ENCODE results near the gene TRIM71. TPM values are rescaled to one million over a fixed set of nuclear protein-coding genes. Genes with fewer than 3 reads are reported as not detected.

The TRIM71 gene
- total RNA-seq, 1 donor from 2014 or later = not detected

- H3K4me1 Mint-ChIP-seq (ENCODE audit: unreplicated experiment) = peaks cover 10% of the 10 kb centered on the region
- H3K9me3 Mint-ChIP-seq (ENCODE audit: unreplicated experiment) = no peaks in the 10 kb centered on the region
- no peaks in the 10 kb centered on the region for H3K36me3 Mint-ChIP-seq (ENCODE audit: unreplicated experiment)
- no peak overlapping the region for H3K4me3 Mint-ChIP-seq (ENCODE audit: unreplicated experiment)
- no peak for DNase-seq (ENCODE audit: extremely low spot score, unreplicated experiment)
- no peak overlapping the region for H3K27ac Mint-ChIP-seq (ENCODE audit: unreplicated experiment)
- TF ChIP-seq, protein P1, sequence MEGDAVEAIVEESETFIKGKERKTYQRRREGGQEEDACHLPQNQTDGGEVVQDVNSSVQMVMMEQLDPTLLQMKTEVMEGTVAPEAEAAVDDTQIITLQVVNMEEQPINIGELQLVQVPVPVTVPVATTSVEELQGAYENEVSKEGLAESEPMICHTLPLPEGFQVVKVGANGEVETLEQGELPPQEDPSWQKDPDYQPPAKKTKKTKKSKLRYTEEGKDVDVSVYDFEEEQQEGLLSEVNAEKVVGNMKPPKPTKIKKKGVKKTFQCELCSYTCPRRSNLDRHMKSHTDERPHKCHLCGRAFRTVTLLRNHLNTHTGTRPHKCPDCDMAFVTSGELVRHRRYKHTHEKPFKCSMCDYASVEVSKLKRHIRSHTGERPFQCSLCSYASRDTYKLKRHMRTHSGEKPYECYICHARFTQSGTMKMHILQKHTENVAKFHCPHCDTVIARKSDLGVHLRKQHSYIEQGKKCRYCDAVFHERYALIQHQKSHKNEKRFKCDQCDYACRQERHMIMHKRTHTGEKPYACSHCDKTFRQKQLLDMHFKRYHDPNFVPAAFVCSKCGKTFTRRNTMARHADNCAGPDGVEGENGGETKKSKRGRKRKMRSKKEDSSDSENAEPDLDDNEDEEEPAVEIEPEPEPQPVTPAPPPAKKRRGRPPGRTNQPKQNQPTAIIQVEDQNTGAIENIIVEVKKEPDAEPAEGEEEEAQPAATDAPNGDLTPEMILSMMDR (IDR thresholded peaks at IDR 0.05) = no peak
- no peaks in the 10 kb centered on the region for H3K27me3 Mint-ChIP-seq (ENCODE audit: unreplicated experiment)
These were observed 47.6 kb downstream of the TRIM71 start for GRCh38 chr3:32865383-32865782.

DNA sequence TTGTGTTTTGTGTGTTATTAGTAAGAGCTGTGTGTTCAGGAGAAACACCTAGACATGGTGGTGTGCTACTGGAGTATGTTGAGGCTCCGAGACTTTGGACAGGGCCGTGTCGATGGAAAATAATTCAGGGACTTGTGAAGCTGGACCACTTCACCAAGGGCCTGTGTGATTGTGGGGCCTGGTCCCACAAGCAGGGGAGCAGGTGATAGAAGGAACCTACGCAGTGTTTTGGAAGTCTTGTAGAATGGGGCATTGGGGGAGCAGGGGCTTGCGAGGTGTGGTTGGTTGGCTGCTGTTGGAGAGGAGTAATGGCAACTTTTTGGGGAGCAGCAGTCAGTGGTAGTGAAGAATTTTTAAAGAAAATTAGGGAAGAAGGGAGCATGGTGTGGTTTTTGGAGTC lies 48.7 kb downstream of the TRIM71 start:
- H3K4me1 Mint-ChIP-seq (ENCODE audit: unreplicated experiment) = peaks cover 10% of the 10 kb centered on the region
- H3K27ac Mint-ChIP-seq (ENCODE audit: unreplicated experiment) = no peak overlapping the region
- TF ChIP-seq, protein P1 (IDR thresholded peaks at IDR 0.05) = no peak
- no peaks in the 10 kb centered on the region for H3K36me3 Mint-ChIP-seq (ENCODE audit: unreplicated experiment)
- no peak for DNase-seq (ENCODE audit: extremely low spot score, unreplicated experiment)
- H3K9me3 Mint-ChIP-seq (ENCODE audit: unreplicated experiment) = no peaks in the 10 kb centered on the region
- peaks cover 3% of the 10 kb centered on the region for H3K27me3 Mint-ChIP-seq (ENCODE audit: unreplicated experiment)
- H3K4me3 Mint-ChIP-seq (ENCODE audit: unreplicated experiment) = no peak overlapping the region

DNA sequence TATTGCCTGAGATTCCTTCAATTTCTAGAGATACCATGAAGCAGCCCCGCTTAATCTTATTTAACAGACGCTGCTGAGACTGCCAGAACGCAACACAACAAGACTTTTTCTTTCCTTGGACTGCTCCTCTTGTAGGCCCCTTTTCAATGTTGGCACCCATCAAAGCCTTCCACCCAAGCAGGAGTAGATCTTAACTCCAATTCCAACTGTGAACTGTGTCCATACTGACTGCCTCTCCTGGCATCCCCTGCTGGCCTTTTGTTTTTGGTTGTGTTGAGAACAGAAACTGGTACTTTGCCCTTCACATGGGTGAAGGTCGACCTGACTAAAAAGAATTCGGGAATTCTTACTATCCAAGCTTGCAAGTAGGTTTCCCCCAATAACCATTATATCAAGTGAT lies 50.2 kb downstream of the TRIM71 start:
- Mint-ChIP-seq H3K36me3 (ENCODE audit: unreplicated experiment) (no peaks in the 10 kb centered on the region), H3K4me1 (ENCODE audit: unreplicated experiment) (peaks cover 4% of the 10 kb centered on the region)
- TF ChIP-seq, protein P1 (IDR thresholded peaks at IDR 0.05) = no peak

GRCh38 chr3:32868719-32869512 lies 51.1 kb downstream of the TRIM71 start:
- Mint-ChIP-seq H3K4me3 (ENCODE audit: unreplicated experiment) (no peak overlapping the region), H3K9me3 (ENCODE audit: unreplicated experiment) (no peaks in the 10 kb centered on the region), H3K27ac (ENCODE audit: unreplicated experiment) (no peak overlapping the region), H3K4me1 (ENCODE audit: unreplicated experiment) (peaks cover 4% of the 10 kb centered on the region), H3K36me3 (ENCODE audit: unreplicated experiment) (no peaks in the 10 kb centered on the region), H3K27me3 (ENCODE audit: unreplicated experiment) (peaks cover 3% of the 10 kb centered on the region)
- TF ChIP-seq, protein P1 (IDR thresholded peaks at IDR 0.05) = no peak
- DNase-seq (ENCODE audit: extremely low spot score, unreplicated experiment) = no peak

More for the DNA sequence above, 50.2 kb downstream of the TRIM71 start:
- H3K27me3 Mint-ChIP-seq (ENCODE audit: unreplicated experiment) = peaks cover 3% of the 10 kb centered on the region
- no peak overlapping the region for H3K27ac Mint-ChIP-seq (ENCODE audit: unreplicated experiment)
- no peak for DNase-seq (ENCODE audit: extremely low spot score, unreplicated experiment)
- no peaks in the 10 kb centered on the region for H3K9me3 Mint-ChIP-seq (ENCODE audit: unreplicated experiment)
- no peak overlapping the region for H3K4me3 Mint-ChIP-seq (ENCODE audit: unreplicated experiment)

DNA sequence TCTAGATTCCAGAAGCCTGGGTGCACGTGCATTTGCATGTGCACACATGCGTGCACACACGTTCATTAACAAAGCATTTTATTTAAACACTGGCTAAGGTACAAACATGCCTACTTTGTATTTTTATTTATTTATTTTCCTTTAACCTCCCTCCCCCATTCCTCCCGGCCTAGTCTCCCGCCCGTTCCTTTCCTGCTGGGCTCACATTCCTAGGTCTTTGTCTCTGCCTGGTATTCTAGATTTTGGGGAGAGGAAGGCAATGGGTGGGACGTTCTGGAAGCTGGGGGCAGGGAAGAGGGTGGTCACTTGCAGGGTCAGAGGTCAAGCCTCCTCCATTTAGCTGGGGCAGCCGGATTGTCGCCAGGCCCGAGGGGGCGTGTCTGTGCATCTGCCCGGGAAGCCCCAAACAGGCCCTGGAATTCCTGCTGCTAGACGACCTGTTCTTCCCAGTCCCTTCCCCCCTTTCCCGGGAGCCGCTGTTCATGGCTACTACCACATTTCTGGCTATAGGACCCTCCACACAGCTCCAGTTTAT lies 51.8 kb downstream of the TRIM71 start:
- DNase-seq (ENCODE audit: extremely low spot score, unreplicated experiment) = no peak

More for the DNA sequence above, 51.8 kb downstream of the TRIM71 start:
- H3K27me3 Mint-ChIP-seq (ENCODE audit: unreplicated experiment) = peaks cover 3% of the 10 kb centered on the region
- TF ChIP-seq, protein P1 (IDR thresholded peaks at IDR 0.05) = no peak
- peaks cover 4% of the 10 kb centered on the region for H3K4me1 Mint-ChIP-seq (ENCODE audit: unreplicated experiment)
- H3K9me3 Mint-ChIP-seq (ENCODE audit: unreplicated experiment) = no peaks in the 10 kb centered on the region
- H3K36me3 Mint-ChIP-seq (ENCODE audit: unreplicated experiment) = no peaks in the 10 kb centered on the region
- H3K27ac Mint-ChIP-seq (ENCODE audit: unreplicated experiment) = no peak overlapping the region
- no peak overlapping the region for H3K4me3 Mint-ChIP-seq (ENCODE audit: unreplicated experiment)
